Epithelial cell of esophagus (primary cell): ENCODE data around the gene CYB5R3.

Experiments used
- DNase-seq: peaks from one replicate; pipeline ENCODE4 v3.0.0; 2010; ENCODE audit warnings: low read depth
- H3K4me3 ChIP-seq: 2 replicates; pipeline ENCODE4 v1.5.1; 2011; ENCODE audit warnings: mild to moderate bottlenecking, low read length, control low read depth
- TF ChIP-seq, protein P1 (sequence below): IDR thresholded peaks from 2 replicates; pipeline ENCODE4 v1.5.1; 2011; ENCODE audit warnings: low read depth, mild to moderate bottlenecking, low read length, control low read depth, inconsistent platforms; ENCODE audit not compliant: insufficient read depth; ENCODE audit errors: missing control alignments

Gene CYB5R3

DNA sequence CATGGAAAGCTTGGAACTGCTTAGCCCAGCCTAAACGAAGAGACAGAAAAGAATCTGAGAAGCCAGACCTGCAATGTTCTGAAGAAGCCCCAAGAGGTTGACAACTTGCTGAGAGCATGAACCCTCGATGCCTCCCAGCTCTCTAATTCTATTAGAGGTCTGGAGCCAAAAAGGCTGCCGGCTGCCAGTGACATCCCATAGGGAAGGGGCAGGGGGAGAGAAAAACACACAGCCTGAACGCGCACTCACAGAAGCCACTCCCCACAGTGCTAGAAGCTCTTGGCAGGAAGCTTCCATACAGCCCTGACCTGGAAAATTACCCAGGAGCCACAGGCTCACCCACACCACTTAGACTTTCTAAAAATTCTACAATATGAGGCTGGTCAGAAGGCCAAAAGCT lies 52.9 kb downstream of the CYB5R3 start:
- H3K4me3 ChIP-seq = no peak overlapping the region
- TF ChIP-seq, protein P1, sequence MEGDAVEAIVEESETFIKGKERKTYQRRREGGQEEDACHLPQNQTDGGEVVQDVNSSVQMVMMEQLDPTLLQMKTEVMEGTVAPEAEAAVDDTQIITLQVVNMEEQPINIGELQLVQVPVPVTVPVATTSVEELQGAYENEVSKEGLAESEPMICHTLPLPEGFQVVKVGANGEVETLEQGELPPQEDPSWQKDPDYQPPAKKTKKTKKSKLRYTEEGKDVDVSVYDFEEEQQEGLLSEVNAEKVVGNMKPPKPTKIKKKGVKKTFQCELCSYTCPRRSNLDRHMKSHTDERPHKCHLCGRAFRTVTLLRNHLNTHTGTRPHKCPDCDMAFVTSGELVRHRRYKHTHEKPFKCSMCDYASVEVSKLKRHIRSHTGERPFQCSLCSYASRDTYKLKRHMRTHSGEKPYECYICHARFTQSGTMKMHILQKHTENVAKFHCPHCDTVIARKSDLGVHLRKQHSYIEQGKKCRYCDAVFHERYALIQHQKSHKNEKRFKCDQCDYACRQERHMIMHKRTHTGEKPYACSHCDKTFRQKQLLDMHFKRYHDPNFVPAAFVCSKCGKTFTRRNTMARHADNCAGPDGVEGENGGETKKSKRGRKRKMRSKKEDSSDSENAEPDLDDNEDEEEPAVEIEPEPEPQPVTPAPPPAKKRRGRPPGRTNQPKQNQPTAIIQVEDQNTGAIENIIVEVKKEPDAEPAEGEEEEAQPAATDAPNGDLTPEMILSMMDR = no peak
- DNase-seq = no peak

- H3K4me3 ChIP-seq = no peak overlapping the region
- no peak for DNase-seq
- TF ChIP-seq, protein P1 = no peak
These were observed 53.8 kb downstream of the CYB5R3 start for GRCh38 chr22:42595434-42595833.

GRCh38 chr22:42591987-42592386 lies 57.2 kb downstream of the CYB5R3 start:
- TF ChIP-seq, protein P1 = no peak
- H3K4me3 ChIP-seq = no peak overlapping the region
- DNase-seq = no peak

GRCh38 chr22:42587588-42588175 lies 61.5 kb downstream of the CYB5R3 start:
- no peak overlapping the region for H3K4me3 ChIP-seq
- TF ChIP-seq, protein P1 = no peak
- no peak for DNase-seq

DNA sequence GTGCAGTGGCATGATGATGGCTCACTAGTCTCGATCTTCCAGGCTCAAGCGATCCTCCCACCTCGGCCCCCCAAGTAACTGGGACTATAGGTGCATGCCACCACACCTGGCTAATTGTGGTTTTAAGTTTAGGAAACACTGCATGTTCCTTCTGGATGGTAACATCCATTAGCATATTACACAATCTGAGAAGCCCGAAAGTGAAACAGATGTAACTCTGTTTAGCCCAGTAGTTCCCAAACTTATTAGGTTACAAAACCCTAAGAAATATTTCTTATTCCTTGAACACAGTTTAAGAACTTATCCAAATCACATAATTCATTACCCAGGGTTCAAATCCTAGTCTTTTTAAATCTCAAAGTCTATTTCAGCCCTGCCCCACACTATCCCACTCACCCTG lies 62.8 kb downstream of the CYB5R3 start:
- no peak for DNase-seq
- TF ChIP-seq, protein P1 = no peak
- no peak overlapping the region for H3K4me3 ChIP-seq

DNA sequence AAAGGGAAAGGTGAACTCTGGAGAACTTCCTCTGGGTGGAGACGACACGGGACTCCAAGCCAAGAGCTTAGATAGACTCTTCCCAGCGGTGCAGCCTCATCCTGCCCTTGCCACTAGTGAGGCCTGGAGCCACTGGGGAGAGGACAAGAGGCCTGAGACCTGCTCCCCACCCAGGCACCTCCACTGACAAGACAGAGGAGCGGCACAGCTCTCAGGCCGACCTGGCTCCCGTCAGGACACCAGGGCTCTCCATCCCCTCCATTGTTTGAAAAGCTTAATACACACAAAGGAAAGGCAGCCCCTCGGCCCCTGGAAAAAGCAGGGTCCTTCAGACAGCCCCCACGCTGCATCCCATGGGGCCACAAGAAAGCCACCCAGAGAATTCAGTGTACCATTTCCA lies 64.1 kb downstream of the CYB5R3 start:
- no peak for DNase-seq
- H3K4me3 ChIP-seq = no peak overlapping the region
- TF ChIP-seq, protein P1 = no peak

DNA sequence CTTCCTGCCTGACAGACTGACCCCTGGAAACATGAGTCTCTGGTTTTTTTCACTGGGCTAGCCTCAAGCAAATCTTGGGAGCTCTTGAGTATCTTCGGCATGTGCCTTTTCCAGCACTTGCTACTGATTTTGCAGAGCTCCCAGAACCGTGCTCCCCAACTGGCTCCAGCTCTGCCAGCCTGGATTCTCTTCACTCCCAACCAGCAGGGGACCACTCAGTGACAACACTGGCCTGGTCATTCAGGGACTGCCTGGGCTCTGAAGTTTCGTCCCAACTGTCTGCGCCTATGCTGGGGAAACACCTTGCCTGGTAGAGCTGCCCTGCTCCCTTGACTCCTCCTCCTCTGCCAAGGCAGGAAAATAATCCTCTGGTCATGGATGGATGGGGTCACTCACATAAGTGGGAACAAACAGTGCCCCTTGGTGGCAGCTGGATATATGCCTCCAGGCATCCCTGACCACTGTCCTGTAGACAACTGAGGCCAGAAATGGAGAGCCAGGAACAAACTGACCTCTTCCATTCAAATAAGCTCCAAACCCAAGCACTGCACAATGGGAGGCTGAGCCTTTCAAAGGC lies 64.7 kb downstream of the CYB5R3 start:
- TF ChIP-seq, protein P1 = no peak
- H3K4me3 ChIP-seq = no peak overlapping the region
- DNase-seq = no peak
